ENCODE data around the gene CALR.
"Not testable (repeated sequence)": the region's sequence is repeated elsewhere in the genome, so short reads cannot be mapped to it uniquely, and the experiment has no call there.

Gene CALR

GRCh38 chr19:12953799-12954611, 15.6 kb downstream of the CALR start:
- no peak for DNase-seq

DNA sequence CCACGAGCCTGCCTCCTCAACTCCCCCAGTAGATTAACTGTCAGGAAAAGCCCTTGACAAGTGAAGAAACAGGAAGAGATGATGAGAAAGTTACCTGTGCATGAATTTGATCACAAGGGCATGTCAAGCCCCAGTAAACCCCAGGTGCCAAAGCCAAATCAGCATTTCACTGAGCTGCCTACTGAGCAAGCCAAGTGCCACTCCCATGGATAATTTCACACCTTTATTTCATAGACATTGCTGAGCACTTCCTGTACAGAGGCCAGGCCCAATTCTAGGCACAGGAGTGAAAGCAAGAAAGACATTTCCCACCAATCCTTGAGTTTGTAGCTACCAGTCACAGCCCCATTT, 16.2 kb downstream of the CALR start:
- DNase-seq, result no peak

DNA sequence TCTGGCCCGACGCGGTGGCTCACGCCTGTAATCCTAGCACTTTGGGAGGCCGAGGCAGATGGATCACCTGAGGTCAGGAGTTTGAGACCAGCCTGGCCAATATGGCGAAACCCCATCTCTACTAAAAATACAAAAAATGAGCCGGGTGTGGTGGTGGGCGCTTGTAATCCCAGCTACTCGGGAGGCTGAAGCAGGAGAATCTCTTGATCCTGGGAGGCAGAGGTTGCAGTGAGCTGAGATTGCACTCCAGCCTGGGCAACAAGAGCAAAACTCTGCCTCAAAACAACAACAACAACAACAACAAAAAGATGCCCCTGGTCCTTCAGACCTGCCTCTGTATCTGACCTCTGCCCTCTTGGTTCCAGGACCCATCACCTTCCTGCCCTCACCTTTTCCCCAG, 17.2 kb downstream of the CALR start:
- not testable (repeated sequence) for DNase-seq

DNA sequence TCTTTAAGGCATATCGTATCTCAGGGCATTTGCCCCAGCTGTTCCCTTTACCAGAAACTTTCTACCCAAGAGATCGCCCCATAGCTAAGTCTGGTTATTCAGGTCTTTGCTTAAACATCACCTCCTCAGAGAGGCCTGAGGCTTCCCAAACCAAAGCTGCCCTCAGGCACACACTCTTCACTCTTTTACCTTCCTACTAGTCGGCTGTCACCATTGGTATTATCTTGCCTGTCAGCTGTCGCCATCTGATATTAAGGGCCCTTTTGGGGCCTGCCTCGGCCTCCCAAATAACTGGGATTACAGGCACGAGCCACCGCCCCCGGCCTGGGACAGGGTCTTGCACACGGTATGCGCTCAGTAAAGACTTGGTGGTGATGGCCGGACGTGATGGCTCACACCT, 17.6 kb downstream of the CALR start:
- no peak for DNase-seq

GRCh38 chr19:12956446-12957388, 18.3 kb downstream of the CALR start, which contains the start of gene GADD45GIP1:
Gene GADD45GIP1, minus strand, starts transcription at chr19:12957223. Its CDS starts 11 bp downstream, at chr19:12957212.
- peak; percentile 42 for DNase-seq

DNA sequence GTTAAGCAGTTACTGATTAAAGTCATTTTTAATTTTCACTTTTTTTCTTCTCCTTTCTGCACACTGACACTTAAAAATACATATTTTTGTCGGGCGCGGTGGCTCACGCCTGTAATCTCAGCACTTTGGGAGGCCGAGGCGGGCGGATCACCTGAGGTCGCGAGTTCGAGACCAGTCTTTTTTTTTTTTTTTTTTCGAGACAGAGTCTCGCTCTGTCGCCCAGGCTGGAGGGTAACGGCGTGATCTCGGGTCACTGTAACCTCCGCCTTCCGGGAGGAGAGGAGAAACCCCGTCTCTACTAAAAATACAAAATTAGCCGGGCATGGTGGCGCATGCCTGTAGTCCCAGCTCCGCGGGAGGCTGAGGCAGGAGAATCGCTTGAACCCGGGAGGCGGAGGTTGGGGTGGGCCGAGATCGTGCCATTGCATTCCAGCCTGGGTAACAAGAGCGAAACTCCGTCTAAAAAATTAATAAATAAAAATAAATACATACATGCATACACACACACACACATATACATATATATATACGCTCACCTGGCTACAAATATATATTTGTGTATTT, 19.1 kb downstream of the CALR start:
- not testable (repeated sequence) for DNase-seq

- no peak for DNase-seq
Observed at GRCh38 chr19:12959481-12959880, 21.1 kb downstream of the CALR start.

DNA sequence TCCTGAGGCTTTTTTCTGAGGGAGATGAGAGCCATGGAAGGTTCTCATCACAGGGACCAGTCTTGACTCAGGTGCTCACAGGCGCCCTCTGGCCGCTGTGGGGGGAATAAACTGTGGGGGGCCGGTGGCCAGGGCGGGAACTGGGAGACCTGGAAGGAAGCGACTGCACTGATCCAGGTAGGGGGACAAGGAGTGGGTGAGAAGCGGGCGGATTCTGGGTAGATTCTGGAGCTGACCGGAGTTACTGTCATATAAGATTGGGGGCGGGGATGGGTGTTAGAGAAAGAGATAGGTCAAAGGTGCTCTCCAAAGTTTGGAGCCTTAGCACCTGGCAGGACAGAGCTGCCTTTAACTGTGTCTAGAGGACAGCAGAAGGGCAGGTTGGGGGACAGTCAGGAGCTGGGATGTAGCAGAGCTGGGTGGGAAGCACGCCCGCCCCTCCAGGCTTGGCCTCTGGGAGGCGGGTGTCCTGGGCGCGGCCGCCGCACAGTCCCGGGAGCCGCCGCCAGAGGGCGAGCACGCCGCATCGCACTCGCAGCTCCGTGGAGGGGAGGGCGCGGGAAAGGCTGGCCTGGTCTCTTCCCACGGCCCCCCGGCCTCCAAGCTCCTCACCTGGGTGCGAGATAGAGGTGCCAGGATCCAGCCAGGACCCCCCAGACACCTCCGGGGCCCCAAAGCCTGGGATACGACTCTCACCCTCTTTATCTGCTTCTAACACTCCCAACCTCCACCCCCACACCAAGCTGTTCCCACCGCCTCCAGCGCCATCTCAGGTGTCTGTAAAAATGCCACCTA, 26.8 kb downstream of the CALR start:
- peak; percentile 35 for DNase-seq

GRCh38 chr19:12965812-12966135, 27.4 kb downstream of the CALR start:
- no peak for DNase-seq

- DNase-seq, result no peak
Observed at GRCh38 chr19:12967907-12968306, 29.5 kb downstream of the CALR start.

GRCh38 chr19:12969292-12969988, 31.0 kb downstream of the CALR start, which contains the start of gene DAND5:
Gene DAND5, plus strand, starts transcription at chr19:12969576. Its CDS starts 85 bp downstream, at chr19:12969661.
- no peak for DNase-seq

DNA sequence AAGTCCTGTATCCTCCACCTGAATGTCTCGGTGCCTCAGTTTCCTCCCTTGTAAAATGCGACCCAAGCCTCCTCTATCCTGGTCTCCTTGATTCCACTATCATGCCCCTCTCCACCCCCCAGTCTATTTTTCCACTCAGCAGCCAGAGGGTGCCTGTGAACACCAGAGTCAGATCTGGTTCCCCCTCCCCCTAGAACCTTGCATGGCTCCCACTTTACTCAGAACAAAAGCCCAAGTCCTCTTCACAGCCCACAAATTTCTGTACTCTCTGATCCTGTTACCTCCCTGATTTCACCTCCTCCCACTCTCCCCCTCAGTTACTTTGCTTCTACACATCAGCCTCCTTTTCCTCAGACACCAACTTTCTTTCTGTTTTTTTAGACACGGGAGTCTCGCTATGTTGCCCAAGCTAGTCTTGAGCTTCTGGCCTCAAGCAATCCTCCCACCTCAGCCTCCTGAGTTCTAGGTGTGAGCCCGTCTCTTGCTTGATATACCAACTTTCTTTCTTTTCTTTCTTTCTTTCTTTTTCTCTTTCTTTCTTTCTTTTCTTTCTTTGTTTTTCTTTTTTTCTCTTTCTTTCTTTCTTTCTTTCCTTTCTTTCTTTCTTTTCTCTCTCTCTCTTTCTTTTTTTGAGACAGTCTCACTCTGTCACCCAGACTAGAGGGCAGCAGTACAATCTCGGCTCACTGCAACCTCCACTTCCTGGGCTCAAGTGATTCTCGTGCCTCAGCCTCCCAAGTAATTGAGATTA, 31.8 kb downstream of the CALR start:
- DNase-seq, result no peak

- no peak for DNase-seq
Observed at GRCh38 chr19:12973236-12973635, 34.8 kb downstream of the CALR start.

- no peak for DNase-seq
Observed at GRCh38 chr19:12974301-12975220, 36.2 kb downstream of the CALR start.

GRCh38 chr19:12975221-12975741, 36.9 kb downstream of the CALR start:
- DNase-seq, result no peak

GRCh38 chr19:12976109-12976508, 37.7 kb downstream of the CALR start:
- DNase-seq, result not testable (repeated sequence)

DNA sequence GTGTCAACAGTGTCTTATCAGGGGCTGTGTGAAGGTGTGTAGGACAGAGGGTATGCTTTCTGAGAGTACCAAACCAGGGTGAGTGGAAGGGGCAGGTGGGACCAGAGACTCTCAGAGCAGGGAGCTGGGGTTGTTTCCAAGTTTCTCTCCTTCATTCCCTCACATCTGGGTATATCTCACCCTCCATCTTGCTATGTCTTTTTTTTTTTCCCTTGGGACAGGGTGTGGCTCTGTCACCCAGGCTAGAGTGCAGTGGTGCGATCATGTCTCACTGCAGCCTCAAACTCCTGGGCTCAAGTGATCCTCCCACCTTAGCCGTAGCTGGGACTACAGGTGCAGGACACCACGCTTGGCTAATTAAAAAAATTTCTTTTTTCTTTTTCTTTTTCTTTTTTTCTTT, 41.6 kb downstream of the CALR start:
- DNase-seq, result no peak

- no peak for DNase-seq
Observed at GRCh38 chr19:12982648-12983047, 44.2 kb downstream of the CALR start.

DNA sequence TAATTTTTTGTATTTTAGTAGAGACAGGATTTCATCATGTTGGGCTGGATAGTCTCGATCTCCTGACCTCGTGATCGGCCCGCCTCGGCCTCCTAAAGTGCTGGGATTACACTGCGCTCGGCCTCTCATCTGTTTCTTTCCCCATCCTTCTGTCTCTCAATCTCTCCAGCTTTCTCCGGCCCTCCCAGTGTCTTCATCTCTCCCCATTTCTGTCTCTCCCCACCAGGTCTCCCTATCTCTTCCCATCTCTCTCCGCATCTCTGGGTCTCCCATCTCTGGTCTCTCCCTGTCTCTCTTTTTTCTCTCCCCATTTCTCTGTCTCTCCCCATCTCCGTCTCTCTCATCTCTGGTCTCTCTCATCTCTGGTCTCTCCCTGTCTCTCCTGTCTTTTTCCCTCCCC, 44.7 kb downstream of the CALR start:
- no peak for DNase-seq

Measured in GOT3 (cell line).